Gastroesophageal sphincter (tissue), 3 donors: Measurements from ENCODE around the gene TBC1D5.

Experiments
- EP300 ChIP-seq: sonication (generic); formaldehyde crosslinking; IDR thresholded peaks from one replicate; pipeline ENCODE4 v1.6.1; 2017; ENCODE audit warnings: antibody characterized with exemption, mild to moderate bottlenecking
- POLR2A ChIP-seq, 2 donors: fragments of 450-650 bp; IDR thresholded peaks; one replicate each; pipeline ENCODE4 v1.6.1; 2017; ENCODE audit warnings: antibody characterized with exemption in 2 of 2, mild to moderate bottlenecking in 2 of 2, moderate library complexity in 1 of 2
- POLR2AphosphoS5 ChIP-seq: sonication (generic); formaldehyde crosslinking; IDR thresholded peaks from one replicate; pipeline ENCODE4 v1.6.1; 2017; ENCODE audit warnings: antibody characterized with exemption
- TF ChIP-seq, protein P1 (sequence below), 4 experiments: fragments of 200-600 bp in 2 of 4; fragments of 450-650 bp in 2 of 4; sonication (generic) in 1 of 4; IDR thresholded peaks; one replicate each; pipeline ENCODE4 v1.5.1; 2017 to 2019; ENCODE audit warnings: antibody characterized with exemption in 4 of 4, mild to moderate bottlenecking in 2 of 4, moderate library complexity in 2 of 4

- TF ChIP-seq, protein P1, sequence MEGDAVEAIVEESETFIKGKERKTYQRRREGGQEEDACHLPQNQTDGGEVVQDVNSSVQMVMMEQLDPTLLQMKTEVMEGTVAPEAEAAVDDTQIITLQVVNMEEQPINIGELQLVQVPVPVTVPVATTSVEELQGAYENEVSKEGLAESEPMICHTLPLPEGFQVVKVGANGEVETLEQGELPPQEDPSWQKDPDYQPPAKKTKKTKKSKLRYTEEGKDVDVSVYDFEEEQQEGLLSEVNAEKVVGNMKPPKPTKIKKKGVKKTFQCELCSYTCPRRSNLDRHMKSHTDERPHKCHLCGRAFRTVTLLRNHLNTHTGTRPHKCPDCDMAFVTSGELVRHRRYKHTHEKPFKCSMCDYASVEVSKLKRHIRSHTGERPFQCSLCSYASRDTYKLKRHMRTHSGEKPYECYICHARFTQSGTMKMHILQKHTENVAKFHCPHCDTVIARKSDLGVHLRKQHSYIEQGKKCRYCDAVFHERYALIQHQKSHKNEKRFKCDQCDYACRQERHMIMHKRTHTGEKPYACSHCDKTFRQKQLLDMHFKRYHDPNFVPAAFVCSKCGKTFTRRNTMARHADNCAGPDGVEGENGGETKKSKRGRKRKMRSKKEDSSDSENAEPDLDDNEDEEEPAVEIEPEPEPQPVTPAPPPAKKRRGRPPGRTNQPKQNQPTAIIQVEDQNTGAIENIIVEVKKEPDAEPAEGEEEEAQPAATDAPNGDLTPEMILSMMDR (IDR thresholded peaks at IDR 0.05), result no peak
- no peak for TF ChIP-seq POLR2A (IDR thresholded peaks at IDR 0.05)
- TF ChIP-seq POLR2AphosphoS5, result no peak
- no peak for TF ChIP-seq EP300
These were observed 523.8 kb downstream of the TBC1D5 start for GRCh38 chr3:17218587-17218986.
